Mesenchymal stem cell (in vitro differentiated cells and primary cell): ENCODE measurements around the gene DENND4A.
"Not testable (repeated sequence)": the region's sequence is repeated elsewhere in the genome, so short reads cannot be mapped to it uniquely, and the experiment has no call there.

Source experiments
- DNase-seq: peaks from one replicate; pipeline ENCODE4 v3.0.0-alpha.2; 2013
- H2AFZ ChIP-seq: one replicate; pipeline ENCODE4 v1.6.1; 2013; ENCODE audit warnings: low read depth, mild to moderate bottlenecking, control low read depth, inconsistent platforms, low read length, moderate library complexity
- H2AK5ac ChIP-seq: 2 replicates; pipeline ENCODE4 v1.6.1; 2013; ENCODE audit warnings: low read length, moderate library complexity, mild to moderate bottlenecking, inconsistent platforms; ENCODE audit not compliant: severe bottlenecking
- H2BK120ac ChIP-seq: one replicate; pipeline ENCODE4 v1.6.1; 2013; ENCODE audit warnings: low read depth, mild to moderate bottlenecking, inconsistent platforms, low read length, moderate library complexity
- H2BK12ac ChIP-seq, 2 experiments: one replicate each; pipeline ENCODE4 v1.6.1; 2013; ENCODE audit warnings: inconsistent platforms in 2 of 2, low read length in 2 of 2, mild to moderate bottlenecking in 2 of 2, moderate library complexity in 2 of 2, control low read depth in 1 of 2
- H2BK15ac ChIP-seq: one replicate; pipeline ENCODE4 v1.6.1; 2013; ENCODE audit warnings: mild to moderate bottlenecking, low read depth, inconsistent platforms; ENCODE audit not compliant: poor library complexity, severe bottlenecking
- H2BK5ac ChIP-seq: 2 replicates; pipeline ENCODE4 v1.6.1; 2013; ENCODE audit warnings: low read depth, mild to moderate bottlenecking, low read length, control low read depth, inconsistent platforms; ENCODE audit not compliant: poor library complexity, severe bottlenecking
- H3K14ac ChIP-seq, 2 experiments: one replicate each; pipeline ENCODE4 v1.6.1; 2013; ENCODE audit warnings: inconsistent platforms in 2 of 2, low read length in 2 of 2, control low read depth in 1 of 2, mild to moderate bottlenecking in 1 of 2, moderate library complexity in 1 of 2
- H3K18ac ChIP-seq, 2 experiments: one replicate each; pipeline ENCODE4 v1.6.1; 2013; ENCODE audit warnings: inconsistent platforms in 2 of 2, low read length in 2 of 2, control low read depth in 1 of 2, low read depth in 1 of 2, mild to moderate bottlenecking in 1 of 2
- H3K23ac ChIP-seq, 2 experiments: one replicate each; pipeline ENCODE4 v1.6.1; 2013; ENCODE audit warnings: inconsistent platforms in 2 of 2, low read length in 2 of 2, mild to moderate bottlenecking in 2 of 2, moderate library complexity in 2 of 2, control low read depth in 1 of 2
- H3K27ac ChIP-seq: 2 replicates; pipeline ENCODE4 v1.5.1; 2013; ENCODE audit warnings: mild to moderate bottlenecking, moderate library complexity, low read length, control low read depth, inconsistent platforms; ENCODE audit not compliant: poor library complexity, severe bottlenecking
- H3K27me3 ChIP-seq, 2 experiments: 2 replicates each; pipeline versions ENCODE4 v1.6.1 to v1.7.0; 2013; ENCODE audit warnings: low read length in 2 of 2, mild to moderate bottlenecking in 2 of 2, moderate library complexity in 2 of 2, control low read depth in 1 of 2, inconsistent platforms in 1 of 2; ENCODE audit not compliant: control insufficient read depth in 1 of 2, insufficient read depth in 1 of 2
- H3K36me3 ChIP-seq, 2 experiments: 2 replicates each; pipeline versions ENCODE4 v1.6.1 to v1.7.0; 2013; ENCODE audit warnings: low read length in 2 of 2, control low read depth in 1 of 2, inconsistent platforms in 1 of 2, low read depth in 1 of 2, mild to moderate bottlenecking in 1 of 2; ENCODE audit not compliant: insufficient read depth in 2 of 2, control insufficient read depth in 1 of 2
- H3K4ac ChIP-seq, 2 experiments: one replicate each; pipeline ENCODE4 v1.6.1; 2013; ENCODE audit warnings: inconsistent platforms in 2 of 2, low read length in 2 of 2, mild to moderate bottlenecking in 2 of 2, moderate library complexity in 2 of 2, control low read depth in 1 of 2, low read depth in 1 of 2
- H3K4me1 ChIP-seq: 2 replicates; pipeline ENCODE4 v1.6.1; 2013; ENCODE audit warnings: low read depth, low read length, control low read depth; ENCODE audit not compliant: control insufficient read depth, insufficient read depth
- H3K4me2 ChIP-seq: 2 replicates; pipeline ENCODE4 v1.6.1; 2013; ENCODE audit warnings: low read length, mild to moderate bottlenecking, inconsistent platforms; ENCODE audit not compliant: poor library complexity, severe bottlenecking
- H3K4me3 ChIP-seq, 2 experiments: 2 replicates each; pipeline versions ENCODE4 v1.5.1 to v1.7.0; 2013; ENCODE audit warnings: low read length in 2 of 2, mild to moderate bottlenecking in 2 of 2, control low read depth in 1 of 2, low read depth in 1 of 2; ENCODE audit not compliant: insufficient read depth in 1 of 2
- H3K79me1 ChIP-seq: replicated peaks from 2 replicates; pipeline ENCODE4 v1.6.1; 2013; ENCODE audit warnings: mild to moderate bottlenecking, control low read depth, low read length, inconsistent platforms; ENCODE audit not compliant: poor library complexity, severe bottlenecking
- H3K9ac ChIP-seq: 2 replicates; pipeline ENCODE4 v1.7.0; 2013; ENCODE audit warnings: mild to moderate bottlenecking, low read length, moderate library complexity
- H3K9me3 ChIP-seq: 2 replicates; pipeline ENCODE4 v1.7.0; 2013; ENCODE audit warnings: mild to moderate bottlenecking, low read length; ENCODE audit not compliant: control insufficient read depth
- H4K8ac ChIP-seq: one replicate; pipeline ENCODE4 v1.6.1; 2013; ENCODE audit warnings: inconsistent platforms, mild to moderate bottlenecking, low read length, moderate library complexity
- H4K91ac ChIP-seq: one replicate; pipeline ENCODE4 v1.6.1; 2013; ENCODE audit warnings: mild to moderate bottlenecking, low read length, inconsistent platforms
- whole genome bisulfite sequencing: methylation state at CpG from one replicate; pipeline ENCODE4 v1.1.7; 2013; ENCODE audit warnings: mixed read lengths; 5-methylcytosine and 5-hydroxymethylcytosine counted together

The DENND4A gene

GRCh38 chr15:65783872-65784271, 8.2 kb downstream of the DENND4A start:
- Histone ChIP-seq H2AK5ac (no peak overlapping the region), H4K91ac (no peak overlapping the region), H2BK15ac (no peak overlapping the region), H2AFZ (no peak overlapping the region), H3K14ac (no peak overlapping the region), H3K18ac (no peak overlapping the region), H2BK12ac (no peak overlapping the region), H3K9ac (no peak overlapping the region), H3K4ac (no peak overlapping the region), H3K4me2 (no peak overlapping the region), H3K9me3 (no peaks in the 10 kb centered on the region), H4K8ac (no peak overlapping the region), H3K27ac (no peak overlapping the region), H2BK5ac (no peak overlapping the region), H2BK120ac (no peak overlapping the region), H3K4me3 (no peak overlapping the region), H3K23ac (no peak overlapping the region), H3K27me3 (no peaks in the 10 kb centered on the region), H3K36me3 (peaks cover 0 to 3% of the 10 kb centered on the region in 2 experiments), H3K4me1 (peaks cover 2% of the 10 kb centered on the region), H3K79me1 (peaks cover 15% of the 10 kb centered on the region)
- WGBS, result 91% methylated on average over 5 of the region's 5 CpGs
- DNase-seq, result no peak

GRCh38 chr15:65782096-65782495, 10.0 kb downstream of the DENND4A start:
- no peak overlapping the region for H3K18ac ChIP-seq
- 97% methylated on average over 5 of the region's 5 CpGs for WGBS
- H3K79me1 ChIP-seq, result peaks cover 20% of the 10 kb centered on the region
- no peak overlapping the region for H2BK120ac ChIP-seq
- H3K4ac ChIP-seq, result no peak overlapping the region
- no peak for DNase-seq
- no peak overlapping the region for H2BK15ac ChIP-seq
- no peak overlapping the region for H2AK5ac ChIP-seq
- no peak overlapping the region for H3K14ac ChIP-seq
- H3K4me2 ChIP-seq, result no peak overlapping the region
- no peak overlapping the region for H2BK12ac ChIP-seq
- no peak overlapping the region for H3K4me3 ChIP-seq
- H3K23ac ChIP-seq, result no peak overlapping the region
- no peak overlapping the region for H3K9ac ChIP-seq
- no peaks in the 10 kb centered on the region for H3K9me3 ChIP-seq
- H2AFZ ChIP-seq, result no peak overlapping the region
- no peak overlapping the region for H4K8ac ChIP-seq
- no peaks in the 10 kb centered on the region for H3K4me1 ChIP-seq
- H4K91ac ChIP-seq, result no peak overlapping the region
- H3K27ac ChIP-seq, result no peak overlapping the region
- H2BK5ac ChIP-seq, result no peak overlapping the region
- peaks cover 0 to 3% of the 10 kb centered on the region in 2 experiments for H3K36me3 ChIP-seq
- H3K27me3 ChIP-seq, result no peaks in the 10 kb centered on the region

- H3K4me2 ChIP-seq, H4K8ac ChIP-seq, H3K9ac ChIP-seq, DNase-seq, H2AFZ ChIP-seq, H3K4me3 ChIP-seq, H3K23ac ChIP-seq, H3K27me3 ChIP-seq, H3K4me1 ChIP-seq, H3K4ac ChIP-seq, H2BK5ac ChIP-seq, H4K91ac ChIP-seq, H3K18ac ChIP-seq, H2AK5ac ChIP-seq, H3K9me3 ChIP-seq, H3K27ac ChIP-seq, H3K36me3 ChIP-seq, H2BK15ac ChIP-seq, H2BK12ac ChIP-seq, H2BK120ac ChIP-seq, H3K14ac ChIP-seq: not testable (repeated sequence)
- WGBS, result 87% methylated on average over 7 of the region's 9 CpGs
- H3K79me1 ChIP-seq, result peaks cover 21% of the 10 kb centered on the region
Observed at GRCh38 chr15:65778701-65779100, 13.4 kb downstream of the DENND4A start.

- Histone ChIP-seq H3K18ac (no peak overlapping the region), H3K79me1 (peaks cover 21% of the 10 kb centered on the region), H2BK15ac (no peak overlapping the region), H2AK5ac (no peak overlapping the region), H3K9me3 (no peaks in the 10 kb centered on the region), H3K36me3 (no peaks in the 10 kb centered on the region), H2BK120ac (no peak overlapping the region), H3K4me1 (no peaks in the 10 kb centered on the region), H3K4ac (no peak overlapping the region), H3K4me2 (no peak overlapping the region), H2BK5ac (no peak overlapping the region), H3K27ac (no peak overlapping the region), H3K4me3 (no peak overlapping the region), H4K8ac (no peak overlapping the region), H2BK12ac (no peak overlapping the region), H2AFZ (no peak overlapping the region), H3K23ac (no peak overlapping the region), H3K9ac (no peak overlapping the region), H3K27me3 (no peaks in the 10 kb centered on the region), H3K14ac (no peak overlapping the region), H4K91ac (no peak overlapping the region)
- DNase-seq, result no peak
- no CpG with 5 or more reads among the region's 2 CpGs for WGBS
Observed at GRCh38 chr15:65778269-65778668, 13.8 kb downstream of the DENND4A start.
